ENCODE data around the gene NYAP1.

The NYAP1 gene

DNA sequence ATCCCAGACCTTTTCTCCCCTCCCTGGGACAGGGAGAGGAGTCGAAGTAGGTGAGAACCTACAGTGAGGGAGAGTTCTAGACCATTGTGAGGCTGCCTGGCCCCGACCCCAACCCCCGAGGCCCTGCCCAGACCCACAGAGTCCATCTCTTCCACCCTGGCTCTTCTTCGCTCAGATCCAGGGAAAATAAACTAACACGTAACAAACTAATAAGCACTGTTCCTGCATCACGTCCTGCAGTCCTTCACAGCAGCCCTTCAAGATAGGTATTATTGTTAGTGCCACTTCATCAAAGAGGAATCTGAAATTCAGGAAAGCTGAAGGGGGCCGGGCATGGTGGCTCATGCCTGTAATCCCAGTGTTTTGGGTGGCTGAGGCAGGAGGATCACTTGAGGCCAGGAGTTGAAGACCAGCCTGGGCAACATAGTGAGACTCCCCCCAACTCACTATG lies 19.5 kb upstream of the NYAP1 start, which contains the start of gene SPACDR:
Gene SPACDR (minus strand): TSS at position 51 of the 451 bp plus-strand sequence. CDS start 235 bp downstream, outside the sequence.
- DNase-seq = no peak

DNA sequence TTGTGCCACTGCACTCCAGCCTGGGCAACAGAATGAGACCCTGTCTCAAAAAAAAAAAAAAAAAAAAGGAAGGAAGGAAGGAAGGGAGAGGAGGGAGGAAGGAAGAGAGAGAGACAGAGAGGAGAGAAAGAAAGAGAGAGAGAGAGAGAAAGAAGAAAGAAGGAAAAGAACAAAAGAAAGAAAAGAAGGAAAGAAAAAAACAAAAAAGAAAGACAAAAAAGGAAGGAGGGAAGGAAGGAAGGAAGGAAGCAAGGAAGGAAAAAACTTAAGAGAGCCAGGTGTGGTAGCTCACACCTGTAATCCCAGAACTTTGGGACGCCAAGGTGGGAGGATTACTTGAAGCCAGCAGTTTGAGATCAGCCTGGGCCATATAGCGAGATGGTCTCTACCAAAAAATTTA lies 18.9 kb upstream of the NYAP1 start:
- no peak for DNase-seq

DNA sequence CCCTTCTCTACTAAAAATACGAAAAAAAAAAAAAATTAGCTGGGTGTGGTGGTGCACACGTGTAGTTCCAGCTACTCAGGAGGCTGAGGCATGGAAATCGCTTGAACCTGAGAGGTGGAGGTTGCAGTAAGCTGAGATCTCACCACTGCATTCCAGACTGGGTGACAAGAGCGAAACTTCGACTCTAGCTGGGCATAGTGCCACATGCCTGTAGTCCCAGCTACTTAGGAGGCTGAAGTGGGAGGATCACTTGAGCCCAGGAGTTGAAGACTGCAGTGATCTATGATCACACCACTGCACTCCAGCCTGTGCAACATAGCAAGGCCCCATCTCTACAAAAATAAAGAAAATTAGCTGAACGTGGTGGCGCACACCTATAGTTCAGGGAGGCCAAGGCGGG lies 18.4 kb upstream of the NYAP1 start:
- DNase-seq = no peak

DNA sequence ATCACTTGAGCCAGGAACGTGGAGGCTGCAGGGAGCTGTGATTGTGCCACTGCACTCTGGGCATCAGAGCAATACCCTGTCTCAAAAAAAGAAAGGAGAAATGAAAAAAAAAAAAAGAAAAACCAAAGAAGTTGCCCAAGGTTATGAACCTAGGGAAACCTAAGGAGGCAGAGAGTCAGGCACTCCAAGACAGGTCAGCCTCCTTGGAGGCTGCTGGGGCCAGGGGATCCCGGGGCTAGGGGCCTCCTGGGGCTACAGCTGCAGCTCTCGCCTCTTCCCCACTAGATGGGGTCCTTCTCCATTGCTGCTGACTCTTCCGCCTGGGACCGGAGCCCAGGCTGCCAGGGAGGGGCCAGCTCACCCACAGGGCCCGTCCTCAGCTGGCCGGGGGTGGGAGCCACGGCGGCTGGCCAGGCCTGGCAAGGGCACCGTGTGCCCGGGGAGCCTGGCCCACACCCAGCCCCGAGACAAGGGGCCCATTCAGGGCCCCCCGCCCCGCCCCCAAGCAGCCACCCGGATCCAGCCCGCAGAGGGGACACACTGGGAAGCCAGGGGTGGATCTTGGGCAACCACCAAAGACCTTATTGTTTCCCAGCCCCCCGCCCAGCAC lies 17.9 kb upstream of the NYAP1 start:
- no peak for DNase-seq

DNA sequence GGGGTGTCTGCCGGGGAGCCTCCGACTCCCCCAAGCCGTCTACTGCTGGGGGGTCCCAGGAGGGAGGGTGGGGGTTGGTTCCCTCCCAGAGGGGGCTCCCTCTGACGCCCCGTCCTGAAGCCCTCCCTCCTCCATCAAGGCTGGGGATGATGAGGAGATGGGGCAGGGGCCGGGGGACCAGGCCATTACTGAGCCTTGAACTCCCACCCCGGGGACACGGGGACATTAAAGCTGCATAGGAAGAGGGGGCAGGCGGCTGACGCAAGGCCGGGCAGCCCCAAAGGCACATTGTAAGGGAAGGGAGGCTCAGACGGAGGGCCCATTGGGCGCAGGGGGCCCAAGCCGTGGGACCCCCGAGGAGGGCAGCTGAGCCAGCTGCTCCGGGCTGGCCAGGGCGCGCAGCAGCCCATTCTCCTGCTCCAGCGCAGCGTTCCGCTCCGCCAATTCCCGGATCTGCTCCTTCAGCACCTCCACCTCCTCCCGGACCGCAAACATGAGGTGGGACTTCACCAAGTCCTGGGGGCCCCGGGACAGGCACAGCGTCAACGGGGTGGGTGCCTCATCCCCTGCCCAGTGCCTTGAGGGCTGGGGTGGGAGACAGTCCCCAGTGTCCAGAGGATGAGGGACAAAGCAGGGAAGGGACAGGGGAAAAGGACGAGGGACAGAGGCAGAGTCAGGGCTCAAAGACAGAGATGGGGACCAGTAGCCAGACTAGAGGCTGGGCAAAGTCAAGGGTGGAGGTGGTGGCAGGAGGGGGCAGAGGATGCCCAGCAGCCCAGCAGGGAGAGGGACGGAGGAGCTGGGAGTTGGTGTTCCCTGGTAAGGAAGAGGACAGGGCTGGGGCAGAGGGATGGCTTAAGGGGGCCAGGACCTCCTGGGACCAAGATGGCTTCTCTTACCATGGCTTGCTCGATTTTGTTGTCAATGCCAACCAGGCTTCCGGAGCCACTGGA lies 16.8 kb upstream of the NYAP1 start:
- no peak for DNase-seq

DNA sequence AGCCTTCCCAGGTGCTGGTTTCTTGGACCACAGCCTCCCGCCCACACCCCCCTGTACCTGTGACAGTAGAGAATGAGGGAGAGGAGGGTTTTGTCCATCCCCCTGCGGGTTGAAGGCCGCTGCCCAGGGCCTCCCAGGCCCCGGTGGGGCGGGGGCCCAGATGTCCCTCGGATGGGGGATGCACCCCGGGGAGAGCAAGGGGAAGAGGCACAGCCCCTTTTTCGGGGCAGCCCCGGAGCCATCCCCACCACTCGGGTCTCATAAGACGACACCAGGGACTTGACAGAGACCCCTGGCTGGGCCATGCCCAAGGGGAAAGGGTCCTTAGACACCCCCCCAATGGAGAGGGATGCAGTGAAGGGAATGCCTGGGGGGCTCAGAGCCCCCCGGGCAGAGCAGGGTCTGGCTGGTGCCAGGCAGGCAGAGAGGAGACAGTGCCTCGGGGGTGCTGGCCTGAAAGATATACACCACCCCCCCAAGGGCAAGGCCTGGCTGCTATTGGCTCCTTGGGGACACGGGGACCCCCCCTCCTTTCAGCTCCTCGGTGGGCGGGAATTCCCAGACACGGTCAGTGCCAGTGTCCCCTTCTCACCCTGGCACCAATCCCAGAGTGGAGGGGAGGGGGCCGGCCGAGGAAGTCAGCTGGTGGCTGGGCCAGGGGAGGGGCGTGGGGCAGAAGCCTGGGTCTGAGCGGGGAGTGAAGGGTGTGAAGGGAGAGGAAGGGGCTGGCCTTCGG lies 15.9 kb upstream of the NYAP1 start:
- DNase-seq = no peak

DNA sequence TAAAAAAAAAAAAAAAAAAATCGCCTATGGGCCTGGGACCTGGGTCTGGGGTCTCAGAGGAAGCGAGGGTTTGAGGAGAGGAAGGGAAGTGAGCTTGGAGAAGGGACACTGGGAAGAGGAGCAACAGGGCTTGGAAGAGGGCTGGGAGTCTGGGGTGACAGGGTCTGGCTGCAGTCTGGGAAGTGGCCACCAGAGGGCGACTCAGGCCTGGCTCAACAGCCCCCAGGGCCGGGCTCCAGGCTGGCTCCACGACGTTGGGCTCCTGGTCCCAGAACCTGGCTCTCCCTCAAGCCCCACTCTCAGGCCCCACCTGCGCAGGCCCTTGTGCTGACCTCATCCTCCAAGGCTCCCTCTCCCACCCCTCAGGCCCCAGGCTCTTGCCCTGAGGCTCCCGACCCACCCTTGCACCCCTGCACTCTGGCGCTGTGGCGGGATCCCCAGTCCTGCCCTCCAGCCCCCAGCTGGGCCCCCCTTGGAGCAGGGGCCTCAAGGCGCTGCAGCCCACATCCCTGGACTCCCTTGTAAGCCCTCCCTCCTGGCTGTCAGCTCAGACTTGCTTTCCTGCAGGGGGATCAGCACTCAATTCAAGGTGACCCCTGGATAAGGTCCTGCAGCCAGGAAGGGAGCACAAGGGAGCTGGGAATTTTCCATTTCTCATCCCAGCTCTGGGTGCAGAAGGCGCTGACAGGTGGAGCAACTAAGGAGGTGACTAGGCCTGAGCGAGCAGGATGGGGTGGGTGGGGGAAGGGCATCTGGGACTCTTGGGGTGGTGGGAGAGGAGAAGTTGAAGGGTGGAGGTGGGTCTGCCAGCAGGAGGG lies 14.3 kb upstream of the NYAP1 start:
- DNase-seq = peak; percentile 84 to 90

DNA sequence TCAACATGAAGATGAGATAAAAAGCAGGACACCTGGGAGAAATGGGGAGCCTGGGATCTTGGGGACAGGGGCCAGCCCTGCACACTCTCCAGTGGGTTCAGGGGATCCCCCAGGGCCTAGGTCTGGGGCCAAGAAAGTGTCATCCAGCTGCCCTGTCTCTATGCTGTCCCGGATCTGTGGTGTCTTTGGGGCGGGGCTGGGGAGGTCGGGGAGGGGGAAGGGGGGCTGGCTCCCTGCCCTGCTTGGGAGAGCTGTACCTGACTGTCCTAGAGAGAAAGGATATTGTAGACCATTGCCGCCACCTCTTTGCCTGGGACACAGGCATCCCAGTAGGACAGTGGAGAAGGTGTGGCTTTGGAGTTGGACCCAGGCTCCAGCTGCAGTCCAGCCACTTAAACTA lies 12.7 kb upstream of the NYAP1 start:
- DNase-seq = no peak

DNA sequence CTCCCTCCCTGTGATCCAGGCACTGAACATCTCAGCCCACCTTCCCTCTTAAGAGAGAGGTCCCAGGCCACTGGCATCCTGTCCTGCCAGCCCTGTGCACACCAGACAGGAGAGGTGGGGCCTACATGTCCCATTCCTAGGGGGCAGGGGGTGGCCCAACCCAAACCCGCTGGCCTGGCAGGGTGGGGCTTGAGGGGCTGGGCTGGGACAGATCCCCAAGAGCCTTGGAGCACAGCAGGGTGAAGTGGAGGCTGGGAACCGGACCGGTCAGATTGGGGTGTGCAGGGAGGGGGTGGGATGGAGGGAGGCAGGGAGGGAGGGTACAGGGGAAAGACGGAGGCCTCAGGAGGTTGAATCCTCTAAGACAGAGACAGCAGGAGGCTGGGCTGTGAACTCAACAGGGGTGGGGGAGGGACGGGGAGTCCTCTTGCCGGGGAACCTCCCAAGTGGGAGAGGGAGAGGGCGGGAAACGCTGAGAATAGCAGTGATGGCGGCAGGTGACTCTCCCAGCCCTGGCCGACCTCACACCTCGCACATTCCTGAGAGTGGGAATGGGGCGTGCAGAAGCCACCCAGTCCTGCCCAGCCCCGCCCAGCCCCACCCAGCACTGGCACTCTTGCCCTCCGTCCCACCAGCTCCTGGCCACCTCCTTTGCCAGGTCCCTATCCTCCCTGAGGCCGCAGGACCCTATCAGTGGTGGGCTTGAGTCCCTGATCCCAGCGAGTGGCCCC lies 11.4 kb upstream of the NYAP1 start:
- DNase-seq = no peak

DNA sequence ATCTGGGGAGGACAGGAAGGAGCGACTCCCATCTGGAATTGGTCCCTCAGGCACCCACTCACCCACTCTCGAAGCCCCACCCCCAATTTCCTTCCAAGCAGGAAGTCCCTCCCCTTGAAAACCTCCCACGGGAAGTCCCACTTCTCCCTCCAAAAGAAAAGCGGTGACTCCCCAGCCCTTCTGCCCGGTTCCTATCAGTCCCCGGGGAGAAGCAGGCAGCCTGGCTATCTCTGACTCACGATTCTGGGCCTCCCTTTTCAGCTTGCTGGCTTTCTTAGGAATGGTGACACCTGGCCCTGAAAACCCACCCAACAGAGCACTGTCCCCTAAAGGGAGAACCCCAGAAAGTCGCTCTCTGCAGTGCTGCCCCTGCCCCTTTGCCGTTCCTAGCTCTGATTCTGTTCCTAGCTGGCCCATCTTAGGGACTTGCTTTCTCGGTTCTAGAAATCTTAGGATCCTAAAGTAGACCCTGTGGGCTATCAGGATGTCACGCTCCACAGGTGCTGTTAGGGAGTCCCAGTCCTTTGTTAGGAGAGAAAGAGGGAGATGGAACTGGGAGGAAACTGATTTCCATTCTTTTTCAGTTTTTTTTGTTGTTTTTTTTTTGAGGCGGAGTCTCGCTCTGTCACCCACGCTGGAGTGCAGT lies 10.8 kb upstream of the NYAP1 start:
- no peak for DNase-seq

DNA sequence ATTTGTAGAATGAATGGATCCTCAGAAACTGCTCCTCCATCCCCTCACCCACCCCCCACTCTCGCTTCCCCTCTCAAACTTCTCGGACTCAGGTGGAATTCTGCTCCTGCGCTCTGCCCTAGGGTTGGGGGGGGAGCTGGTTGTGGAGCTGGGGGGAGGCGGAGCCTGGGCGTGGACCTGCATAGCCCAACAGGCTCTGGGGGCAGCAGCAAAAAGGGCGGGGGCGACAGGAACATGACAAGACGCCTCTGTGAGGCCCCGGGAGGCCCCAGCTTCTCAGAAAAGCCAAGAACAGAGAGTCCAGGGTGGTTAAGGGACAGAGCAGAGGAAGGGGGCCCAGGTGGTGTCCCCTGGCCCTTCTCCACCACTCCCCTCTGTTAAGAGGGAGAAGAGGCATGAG lies 8.2 kb upstream of the NYAP1 start:
- DNase-seq = peak; percentile 44 to 47

DNA sequence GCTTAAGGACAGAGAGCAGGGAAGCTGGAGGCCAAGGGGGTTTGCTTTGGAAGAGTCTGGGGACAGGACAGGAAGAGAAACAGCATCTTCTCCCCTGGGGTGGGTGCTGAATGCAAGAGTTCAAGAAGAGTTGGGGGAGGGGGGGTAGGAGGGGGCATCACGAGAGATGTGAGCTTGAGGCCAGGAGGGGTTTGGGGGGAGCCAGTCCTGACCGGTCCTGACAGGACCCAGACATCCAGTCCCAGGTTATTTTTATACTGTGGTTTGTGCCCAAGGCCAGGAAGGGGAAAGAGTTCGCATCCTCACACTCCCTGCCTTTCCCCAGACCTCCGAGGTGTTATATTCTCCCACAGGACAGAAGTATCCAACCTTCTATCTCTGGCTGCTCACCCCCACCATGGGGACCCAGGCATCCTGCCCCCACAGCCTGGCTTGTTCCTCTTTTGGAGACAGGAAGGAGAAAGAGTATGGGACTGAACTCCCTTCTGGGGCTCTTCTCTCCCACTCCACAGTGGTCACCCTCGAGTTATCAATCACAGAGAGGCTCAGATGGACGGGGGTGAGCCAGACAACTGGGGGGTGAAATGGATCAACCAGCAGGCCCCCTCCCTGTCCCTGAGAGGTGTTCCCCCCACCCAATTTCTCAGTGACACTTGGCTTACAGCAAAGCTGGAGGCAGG lies 7.5 kb upstream of the NYAP1 start:
- no peak for DNase-seq

DNA sequence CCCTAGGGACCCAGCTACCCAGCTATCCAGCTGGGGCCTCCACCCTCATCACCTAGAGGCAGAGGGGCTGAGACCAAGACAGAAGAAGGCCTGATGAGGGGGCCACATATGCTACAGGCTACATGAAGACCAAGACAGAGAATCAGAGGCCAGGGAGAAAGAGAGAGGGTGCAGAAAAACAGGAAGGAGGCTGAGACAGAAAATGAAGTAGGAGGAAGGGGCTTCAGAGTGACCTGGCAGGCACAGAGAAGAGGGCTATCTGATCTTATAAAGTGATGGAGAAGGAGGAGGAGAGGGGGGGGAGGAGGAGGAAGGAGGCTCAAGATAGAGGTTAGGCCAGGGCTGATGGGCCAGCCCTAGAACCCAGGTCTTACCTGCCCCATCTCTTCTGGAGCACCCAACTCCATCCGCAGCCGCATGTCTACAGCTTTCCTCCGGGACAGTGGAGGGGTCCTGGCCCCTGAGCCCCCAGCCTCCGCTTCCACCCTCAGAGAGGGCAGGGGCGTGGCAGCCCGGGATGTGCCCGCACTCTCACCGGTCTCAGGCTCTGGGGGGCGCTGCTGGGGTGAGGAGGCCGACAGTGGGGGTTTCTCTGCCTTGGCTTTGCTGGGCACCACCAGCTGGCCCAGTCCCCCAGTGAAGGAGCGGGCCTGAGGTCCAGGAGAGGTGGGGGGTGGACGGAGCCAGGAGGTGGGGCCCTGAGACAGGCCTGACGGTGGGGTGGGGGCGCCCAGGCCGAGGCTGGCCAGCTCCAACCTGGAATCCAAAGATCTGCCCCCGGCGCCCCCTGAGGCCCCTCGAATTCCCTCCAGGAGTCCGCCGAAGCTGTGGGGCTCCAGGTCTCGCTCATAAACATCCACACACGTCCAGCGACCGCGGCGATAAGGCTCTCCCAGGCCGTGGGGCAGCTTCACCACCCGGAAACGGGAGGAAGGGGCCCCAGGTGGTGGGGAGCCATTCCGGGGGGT lies 6.5 kb upstream of the NYAP1 start:
- peak; percentile 75 to 77 for DNase-seq

DNA sequence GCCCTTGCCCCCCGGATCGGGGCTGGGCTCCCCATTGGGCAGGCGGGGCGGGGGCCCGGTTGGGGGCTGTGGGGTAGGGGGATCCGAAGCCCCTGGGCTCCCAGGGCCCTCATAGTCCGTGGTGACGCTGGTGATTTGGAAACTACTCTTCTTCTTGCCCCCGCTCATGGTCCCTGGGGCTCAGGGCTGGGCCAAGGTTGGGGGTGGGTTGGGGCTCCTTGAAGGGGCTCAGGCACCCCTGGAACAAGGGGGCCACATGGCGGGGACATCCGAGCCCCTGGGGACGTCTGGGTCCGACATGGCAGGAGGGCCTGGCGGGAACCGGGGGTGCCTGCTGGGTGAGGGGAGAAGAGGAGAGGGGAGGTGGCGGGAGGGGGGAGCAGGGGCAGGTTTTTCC lies 5.9 kb upstream of the NYAP1 start:
- DNase-seq = no peak

DNA sequence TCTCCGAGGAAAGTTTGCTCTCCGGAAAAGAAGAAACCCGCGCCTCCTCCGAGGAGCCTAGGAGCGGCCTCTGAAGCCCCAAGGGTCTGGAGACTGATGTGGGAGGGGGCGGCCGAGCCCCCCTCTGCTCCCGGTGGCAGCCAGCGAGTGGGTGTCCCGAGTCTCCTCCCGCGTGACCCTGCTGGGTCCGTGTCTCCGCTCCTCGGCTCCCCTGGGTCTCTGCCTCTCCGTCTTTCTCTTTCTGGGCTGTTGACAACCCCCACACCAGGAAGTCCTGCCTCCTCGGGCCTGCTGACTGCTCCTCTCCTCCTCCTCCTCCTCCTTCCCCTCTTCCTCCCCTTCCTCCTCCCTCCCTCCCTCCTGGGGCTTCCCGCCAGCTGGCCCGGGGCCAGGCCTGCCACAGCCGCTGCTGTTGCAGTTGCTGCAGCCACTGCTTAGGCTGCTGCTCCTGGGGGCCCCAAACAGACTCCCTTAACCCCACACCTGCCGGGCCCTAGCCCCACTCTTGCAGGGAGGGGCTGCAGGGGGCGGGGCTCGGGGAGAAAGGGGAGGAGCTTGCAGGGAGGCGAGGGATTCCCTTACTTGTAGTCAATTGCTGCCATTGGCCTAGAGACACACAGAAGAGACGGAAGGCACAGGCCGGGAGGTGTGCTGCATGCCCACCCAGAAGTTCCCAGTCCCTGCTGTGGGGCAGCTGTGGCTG lies 4.6 kb upstream of the NYAP1 start, which contains the start of gene TSC22D4:
Gene TSC22D4 (minus strand): TSS at position 257 of the 703 bp plus-strand sequence. CDS start 1,176 bp downstream, outside the sequence.
- peak; percentile 96 to 97 for DNase-seq

DNA sequence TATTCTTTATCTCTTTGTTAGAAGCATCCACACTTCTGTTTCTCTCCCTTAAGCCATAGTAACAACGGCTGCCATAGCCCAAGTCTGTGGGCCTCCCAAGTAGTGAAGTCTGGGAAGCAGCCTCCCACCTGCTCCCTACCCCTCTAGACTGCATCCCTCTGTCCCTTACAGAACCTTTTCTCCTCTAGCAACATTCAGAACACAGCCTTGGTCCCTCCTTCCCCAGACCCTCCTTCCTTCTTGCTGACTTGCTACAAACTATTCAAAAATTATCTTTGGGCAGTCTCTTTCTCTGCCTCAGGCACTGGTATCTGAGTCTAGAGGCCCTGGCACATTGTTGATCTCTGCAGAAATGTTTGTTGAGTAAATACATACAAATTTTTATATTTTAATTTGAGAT lies 2.3 kb upstream of the NYAP1 start:
- DNase-seq = no peak

DNA sequence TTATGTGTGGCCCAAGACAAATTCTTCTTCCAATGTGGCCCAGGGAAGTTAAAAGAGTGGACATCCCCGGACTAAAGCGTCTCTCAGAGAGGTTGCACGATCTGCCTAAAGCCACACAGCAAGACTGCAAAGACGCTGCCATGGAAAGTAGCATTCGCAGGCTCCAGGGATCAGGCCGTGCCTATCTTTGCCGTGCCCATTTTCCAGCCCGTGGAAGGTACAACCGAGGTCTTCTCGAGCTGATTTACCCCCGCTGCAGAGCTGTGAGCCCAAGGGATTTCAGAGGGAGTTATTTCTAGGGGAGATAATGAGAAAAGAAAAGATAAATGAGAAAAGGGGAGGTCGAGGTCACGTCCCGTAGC lies 1.0 kb upstream of the NYAP1 start:
- no peak for DNase-seq

DNA sequence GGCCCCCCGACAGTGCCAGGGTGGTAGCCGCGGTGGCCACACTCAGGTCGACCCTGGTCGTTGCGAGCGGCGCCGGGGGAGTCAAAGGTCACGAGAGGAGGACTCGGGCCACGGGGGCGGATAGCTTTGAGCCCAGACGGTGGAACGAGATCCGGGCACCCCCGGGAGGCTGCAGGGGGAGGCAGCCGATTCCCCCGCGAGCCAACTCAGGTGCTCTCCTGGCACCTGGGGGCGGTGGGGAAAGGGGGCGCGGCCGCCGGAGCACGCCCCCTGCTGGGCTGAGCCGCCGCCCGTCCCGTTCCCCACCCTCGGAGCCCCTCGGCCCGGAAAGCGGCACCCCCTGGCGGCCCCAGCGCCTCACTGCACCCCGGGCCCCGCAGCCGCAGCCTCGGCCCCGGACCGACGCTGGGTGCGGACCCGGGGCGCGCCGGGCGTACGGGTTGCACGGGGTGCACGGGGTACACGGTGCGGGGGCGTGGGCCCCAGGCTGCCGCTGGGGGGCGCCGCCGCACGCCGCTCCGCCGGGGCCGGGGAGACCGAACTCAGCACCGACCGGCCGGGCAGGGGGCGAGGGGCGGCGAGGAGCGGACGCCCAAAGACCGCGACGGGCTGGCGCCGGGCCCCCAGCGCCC lies 521 bp upstream of the NYAP1 start:
- peak; percentile 91 to 93 for DNase-seq
